DMS153 (cell line): ENCODE results near the gene PIKFYVE.
"Not testable (repeated sequence)": the region's sequence is repeated elsewhere in the genome, so short reads cannot be mapped to it uniquely, and the experiment has no call there.

ENCODE experiments used
- DNase-seq: peaks from one replicate; lab custom pipeline; 2025; lab: John Stamatoyannopoulos, UW

The PIKFYVE gene

GRCh38 chr2:208366215-208367127 lies 100.4 kb downstream of the PIKFYVE start:
- no peak for DNase-seq

GRCh38 chr2:208369091-208369490 lies 103.0 kb downstream of the PIKFYVE start:
- no peak for DNase-seq

- no peak for DNase-seq
Measured at GRCh38 chr2:208370881-208371633, 105.0 kb downstream of the PIKFYVE start.

- no peak for DNase-seq
Measured at GRCh38 chr2:208371634-208371935, 105.5 kb downstream of the PIKFYVE start.

- DNase-seq = peak; percentile 47
Measured at GRCh38 chr2:208373460-208374089, 107.5 kb downstream of the PIKFYVE start.

- no peak for DNase-seq
Measured at GRCh38 chr2:208375491-208376068, 109.5 kb downstream of the PIKFYVE start.

- not testable (repeated sequence) for DNase-seq
Measured at GRCh38 chr2:208377344-208377860, 111.3 kb downstream of the PIKFYVE start.

GRCh38 chr2:208379192-208379591 lies 113.1 kb downstream of the PIKFYVE start:
- no peak for DNase-seq

- DNase-seq = no peak
Measured at GRCh38 chr2:208384637-208385036, 118.6 kb downstream of the PIKFYVE start.

GRCh38 chr2:208386541-208386940 lies 120.5 kb downstream of the PIKFYVE start:
- no peak for DNase-seq

GRCh38 chr2:208389940-208390339 lies 123.9 kb downstream of the PIKFYVE start:
- no peak for DNase-seq

- no peak for DNase-seq
Measured at GRCh38 chr2:208392300-208392699, 126.2 kb downstream of the PIKFYVE start.

- DNase-seq = not testable (repeated sequence)
Measured at GRCh38 chr2:208396796-208397195, 130.7 kb downstream of the PIKFYVE start.

GRCh38 chr2:208399201-208399600 lies 133.1 kb downstream of the PIKFYVE start:
- DNase-seq = no peak

- peak; percentile 70 for DNase-seq
Measured at GRCh38 chr2:208406474-208407451, 140.7 kb downstream of the PIKFYVE start, which contains the start of gene PTH2R. Gene PTH2R (plus strand): TSS chr2:208406792. CDS start chr2:208407044, 252 bp downstream.

- peak; percentile 52 for DNase-seq
Measured at GRCh38 chr2:208407667-208408066, 141.6 kb downstream of the PIKFYVE start.
